ENCODE results near the gene PCNA.
"Not testable (repeated sequence)": the region's sequence is repeated elsewhere in the genome, so short reads cannot be mapped to it uniquely, and the experiment has no call there.

The PCNA gene

DNA sequence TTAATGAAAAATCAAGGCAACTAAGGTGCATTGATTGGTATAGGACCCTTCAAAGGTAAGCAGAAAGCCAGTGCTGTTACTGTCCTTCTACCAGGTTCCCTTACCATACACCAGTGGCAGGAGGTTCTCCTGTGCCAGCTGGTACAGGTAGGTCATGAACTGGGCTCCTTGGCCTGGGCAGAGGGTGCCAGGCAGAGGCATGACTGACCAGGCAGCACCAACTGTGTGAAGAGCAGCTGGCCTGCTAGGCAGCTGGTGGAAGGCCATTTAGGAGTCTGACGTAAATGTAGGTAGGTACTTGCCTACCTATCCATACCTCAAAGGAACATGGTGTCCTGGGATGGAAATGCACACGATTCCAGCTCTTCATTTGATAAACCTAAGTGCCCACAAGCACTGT lies 23.3 kb downstream of the PCNA start:
- no peak for DNase-seq (ENCODE audit: low spot score)

GRCh38 chr20:5095931-5096330 lies 23.8 kb downstream of the PCNA start:
- DNase-seq (ENCODE audit: low spot score): no peak

- no peak for DNase-seq (ENCODE audit: low spot score)
These were observed 24.3 kb downstream of the PCNA start for GRCh38 chr20:5095454-5095853.

DNA sequence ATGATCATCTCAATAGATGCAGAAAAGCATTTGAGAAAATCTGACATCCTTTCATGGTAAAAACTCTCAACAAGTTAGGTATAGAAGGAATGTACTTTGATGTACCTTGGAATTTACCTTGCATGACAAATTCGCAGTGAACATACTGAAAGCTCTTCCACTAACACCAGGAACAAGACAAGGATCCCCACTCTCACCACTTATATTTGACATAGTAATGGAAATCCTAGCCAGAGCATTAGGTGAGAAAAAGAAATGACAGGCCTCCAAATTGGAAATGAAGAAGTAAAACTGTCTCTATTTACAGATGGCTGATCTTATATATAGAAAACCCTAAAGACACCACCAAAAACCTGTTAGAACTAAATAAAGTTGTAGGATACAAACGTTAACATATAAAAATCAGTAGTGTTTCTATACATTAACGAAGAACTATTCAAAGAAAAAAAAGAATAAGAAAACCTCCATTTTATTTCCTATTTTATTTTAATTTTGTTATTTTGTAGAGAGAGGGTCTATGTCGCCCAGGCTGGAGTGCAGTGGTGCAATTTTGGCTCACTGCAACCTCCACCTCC lies 26.9 kb downstream of the PCNA start:
- no peak for DNase-seq (ENCODE audit: low spot score)

DNA sequence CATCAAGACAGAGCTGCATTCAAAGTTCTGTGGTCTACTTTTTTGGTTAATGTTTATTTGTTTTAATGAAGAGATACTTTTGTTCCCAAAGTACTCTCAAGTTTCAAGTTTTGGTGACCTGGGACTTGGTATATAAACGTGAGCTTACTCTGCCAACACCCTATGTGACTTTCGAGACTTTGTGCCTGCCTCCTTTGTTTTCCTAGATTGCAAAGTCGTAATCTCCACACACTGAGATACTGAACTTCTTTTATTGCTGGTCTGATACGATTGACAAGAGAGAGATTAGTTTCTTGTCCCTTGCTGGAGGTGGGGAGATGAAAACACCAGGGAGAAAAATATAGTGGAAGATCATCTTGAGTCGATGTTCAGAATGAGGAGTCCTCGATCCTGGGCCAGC lies 27.9 kb downstream of the PCNA start:
- DNase-seq (ENCODE audit: low spot score): no peak

- no peak for DNase-seq (ENCODE audit: low spot score)
These were observed 29.6 kb downstream of the PCNA start for GRCh38 chr20:5090191-5090590.

DNA sequence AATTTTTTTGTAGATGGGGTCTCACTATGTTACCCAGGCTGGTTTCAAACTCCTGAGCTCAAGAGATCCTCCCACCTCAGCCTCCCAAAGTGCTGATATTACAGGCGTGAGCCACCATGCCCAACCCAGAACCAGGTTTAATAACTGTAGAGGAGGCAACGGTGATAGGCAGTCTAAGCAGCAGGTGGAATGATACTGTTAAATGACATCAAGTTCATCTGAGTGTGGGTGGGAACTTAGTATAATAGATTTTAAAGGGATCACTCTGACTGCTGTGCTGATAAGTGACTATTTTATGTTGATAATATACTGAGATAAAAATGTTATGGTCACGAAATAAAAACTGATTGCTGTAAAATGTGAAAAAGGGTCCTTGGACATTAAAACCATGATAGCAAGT lies 31.1 kb downstream of the PCNA start:
- no peak for DNase-seq (ENCODE audit: low spot score)

DNA sequence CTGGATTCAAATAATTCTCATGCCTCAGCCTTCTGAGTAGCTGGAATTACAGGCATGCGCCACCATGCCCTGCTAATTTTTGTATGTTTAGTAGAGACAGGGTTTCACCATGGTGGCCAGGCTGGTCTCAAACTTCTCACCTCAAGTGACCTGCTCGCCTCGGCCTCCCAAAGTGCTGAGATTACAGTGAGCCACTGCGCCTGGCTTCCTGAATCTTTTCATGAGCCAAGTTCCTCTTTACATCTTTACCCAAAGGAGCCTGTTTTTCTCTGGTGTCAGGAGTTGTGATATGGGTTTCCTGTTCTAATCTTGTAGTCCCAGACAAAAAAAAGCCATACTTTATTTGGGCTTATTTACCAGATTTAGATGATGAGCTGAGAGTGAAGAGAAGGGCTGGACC lies 34.4 kb downstream of the PCNA start:
- DNase-seq (ENCODE audit: low spot score): no peak

- no peak for DNase-seq (ENCODE audit: low spot score)
These were observed 39.3 kb downstream of the PCNA start for GRCh38 chr20:5080384-5080877.

- DNase-seq (ENCODE audit: low spot score): peak; percentile 45
These were observed 41.3 kb downstream of the PCNA start for GRCh38 chr20:5078399-5078958.

- no peak for DNase-seq (ENCODE audit: low spot score)
These were observed 41.9 kb downstream of the PCNA start for GRCh38 chr20:5077761-5078387.

DNA sequence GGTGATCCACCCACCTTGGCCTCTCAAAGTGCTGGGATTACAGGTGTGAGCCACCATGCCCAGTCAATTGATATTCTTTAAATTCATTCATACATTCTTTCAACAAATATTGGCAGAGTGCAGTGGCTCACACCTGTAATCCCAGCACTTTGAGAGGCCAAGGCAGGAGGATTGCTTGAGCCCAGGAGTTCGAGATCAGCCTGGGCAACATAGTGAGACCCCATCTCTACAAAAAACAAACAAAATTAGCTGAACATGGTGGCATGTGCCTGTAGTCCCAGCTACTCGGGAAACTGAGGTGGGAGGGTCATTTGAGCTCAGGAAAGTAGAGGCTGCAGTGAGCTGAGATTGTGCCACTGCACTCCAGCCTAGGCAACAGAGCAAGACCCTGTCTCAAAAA lies 42.8 kb downstream of the PCNA start:
- not testable (repeated sequence) for DNase-seq (ENCODE audit: low spot score)

DNA sequence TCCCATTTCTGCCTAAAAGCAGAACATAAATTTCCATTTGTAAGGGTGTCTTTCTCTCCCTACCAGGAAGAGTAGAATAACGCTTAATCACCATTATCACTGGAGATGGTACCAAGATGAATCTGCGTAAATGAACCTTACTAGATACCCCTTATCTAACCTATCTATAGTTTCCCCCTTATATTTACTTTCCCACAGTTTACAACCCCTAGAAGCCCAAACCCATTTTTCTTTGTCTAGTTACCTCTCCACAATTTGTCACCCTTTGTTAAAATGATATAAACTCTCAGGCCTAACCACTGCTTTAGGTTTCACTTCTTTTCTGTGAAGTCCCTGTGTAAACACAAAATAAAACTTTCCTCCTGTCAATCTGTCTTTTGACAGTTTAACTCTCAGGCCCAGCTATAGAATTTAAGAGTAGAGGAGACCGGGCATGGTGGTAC lies 45.5 kb downstream of the PCNA start:
- no peak for DNase-seq (ENCODE audit: low spot score)

- no peak for DNase-seq (ENCODE audit: low spot score)
These were observed 46.0 kb downstream of the PCNA start for GRCh38 chr20:5073660-5074231.

DNA sequence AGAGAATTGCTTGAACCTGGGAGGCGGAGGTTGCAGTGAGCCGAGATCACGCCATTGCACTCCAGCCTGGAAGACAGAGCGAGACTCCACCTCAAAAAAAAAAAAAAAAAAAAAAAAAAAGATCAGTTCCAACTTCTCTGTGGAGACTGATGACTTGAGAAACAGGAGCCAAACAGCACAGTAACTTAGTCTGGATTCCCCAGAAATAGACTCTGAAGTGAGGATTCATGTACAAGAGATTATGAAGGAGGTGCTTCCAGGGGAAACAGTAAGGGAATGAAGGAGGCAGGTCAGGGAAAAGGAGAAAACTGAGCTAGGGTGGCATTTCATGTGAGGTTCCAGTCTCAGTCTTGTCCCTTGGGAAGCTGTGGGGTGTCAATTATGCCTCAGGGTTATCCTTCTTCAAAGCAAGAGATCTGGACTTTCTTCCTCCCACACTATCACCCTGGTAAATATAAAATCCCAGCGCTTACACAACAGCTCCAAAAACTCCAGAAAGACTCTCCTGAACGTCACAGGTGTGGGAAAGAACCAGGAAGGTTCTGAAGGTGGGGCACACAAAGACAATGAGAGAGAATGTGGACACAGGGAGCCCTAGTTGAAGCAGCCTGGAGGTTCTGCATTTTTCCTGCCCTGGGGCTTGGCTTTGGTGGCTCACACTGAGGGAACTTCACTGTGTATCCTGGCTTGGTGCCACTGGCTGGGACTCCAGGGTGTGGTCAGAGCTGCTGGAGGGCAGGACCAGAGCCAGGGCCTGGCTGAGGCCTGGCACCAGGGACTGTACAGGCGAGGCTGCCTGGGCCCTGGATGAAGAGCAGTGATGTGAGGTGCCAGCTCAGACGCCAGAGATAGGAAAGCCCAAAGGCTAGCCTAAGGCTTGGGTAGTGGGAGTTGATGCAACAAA lies 46.8 kb downstream of the PCNA start:
- DNase-seq (ENCODE audit: low spot score): peak; percentile 71

DNA sequence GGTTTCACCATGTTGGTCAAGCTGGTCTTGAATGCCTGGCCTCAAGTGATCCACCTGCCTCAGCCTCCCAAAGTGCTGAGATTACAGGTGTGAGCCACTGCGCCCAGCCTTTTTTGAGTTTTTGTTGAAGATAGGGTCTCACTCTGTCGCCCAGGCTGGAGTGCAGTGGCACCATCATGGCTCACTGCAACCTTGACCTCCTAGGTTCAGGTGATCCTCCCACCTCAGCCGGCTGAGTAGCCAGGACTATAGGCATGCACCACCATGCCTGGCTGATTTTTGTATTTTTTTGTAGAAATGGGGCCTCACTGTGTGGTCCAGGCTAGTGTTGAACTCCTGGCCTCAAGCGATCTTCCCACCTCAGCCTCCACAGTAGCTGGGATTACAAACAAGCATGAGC lies 47.8 kb downstream of the PCNA start:
- DNase-seq (ENCODE audit: low spot score): not testable (repeated sequence)

DNA sequence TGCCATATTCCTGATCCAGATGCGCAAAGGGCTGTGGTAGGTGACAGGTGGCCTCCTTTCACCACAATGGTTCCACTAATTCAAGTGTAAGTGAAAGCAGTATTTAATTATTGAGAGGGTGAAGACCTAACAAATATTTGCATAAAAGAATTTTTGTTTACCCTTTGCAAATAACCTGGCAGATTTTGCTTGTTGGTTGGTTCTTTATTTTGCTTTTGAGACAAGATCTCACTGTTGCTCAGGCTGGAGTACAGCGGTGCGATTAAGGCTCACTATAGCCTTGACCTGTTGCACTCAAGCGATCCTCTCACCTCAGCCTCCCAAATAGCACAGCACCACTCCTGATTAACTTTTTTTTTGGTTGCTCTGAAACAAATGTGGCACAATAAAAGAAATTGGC lies 49.2 kb downstream of the PCNA start:
- no peak for DNase-seq (ENCODE audit: low spot score)

DNA sequence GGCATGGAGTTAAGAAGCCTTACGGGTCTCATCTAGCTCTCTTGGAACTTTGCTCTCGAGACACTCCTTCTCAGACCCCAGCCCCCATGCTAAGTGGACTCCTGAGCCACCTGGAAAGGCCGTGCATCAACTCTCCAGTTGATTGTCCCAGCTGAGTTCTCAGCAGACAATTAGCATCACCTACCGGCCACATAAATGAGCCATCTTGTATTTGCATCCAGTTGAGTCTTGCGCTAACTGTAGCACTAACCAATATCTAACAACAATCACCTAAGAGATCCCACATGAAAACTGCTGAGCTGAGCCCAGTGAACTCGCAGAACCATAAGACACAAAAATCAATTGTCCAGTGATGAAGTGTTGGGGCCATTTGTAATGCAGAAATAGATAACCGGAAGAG lies 49.7 kb downstream of the PCNA start:
- no peak for DNase-seq (ENCODE audit: low spot score)

- DNase-seq (ENCODE audit: low spot score): no peak
These were observed 50.5 kb downstream of the PCNA start for GRCh38 chr20:5069141-5069806.

DNA sequence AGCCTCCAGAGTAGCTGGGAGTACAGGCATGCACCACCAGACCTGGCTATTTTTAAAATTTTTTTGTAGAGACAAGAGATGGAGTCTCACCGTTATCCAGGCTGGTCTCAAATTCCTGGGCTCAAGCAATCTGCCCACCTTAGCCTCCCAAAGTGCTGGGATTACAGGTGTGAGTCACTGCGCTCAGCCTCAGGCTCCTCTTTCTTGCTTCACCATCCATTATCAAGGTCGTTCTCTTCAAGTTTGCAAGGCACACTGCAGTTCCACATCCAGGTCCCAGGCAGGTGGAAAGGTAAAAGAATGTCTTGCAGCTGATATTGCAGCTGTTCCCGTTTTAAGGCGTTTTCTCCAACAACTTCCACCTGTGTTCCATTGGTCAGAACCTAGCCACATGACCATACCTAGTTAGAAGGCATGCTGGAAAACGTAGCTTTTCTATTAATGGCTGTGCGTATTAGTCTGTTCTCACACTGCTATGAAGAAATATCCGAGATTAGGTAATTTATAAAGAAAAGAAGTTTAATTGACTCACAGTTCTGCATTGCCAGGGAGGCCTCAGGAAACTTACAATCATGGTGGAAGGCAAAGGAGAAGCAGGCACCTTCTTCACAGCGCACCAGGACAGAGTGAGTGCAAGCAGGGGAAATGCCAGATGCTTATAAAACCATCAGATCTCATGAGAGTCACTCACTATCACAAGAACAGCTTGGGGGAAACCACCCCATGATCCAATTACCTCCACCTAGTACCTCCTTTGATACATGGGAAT lies 51.7 kb downstream of the PCNA start:
- DNase-seq (ENCODE audit: low spot score): no peak

- peak; percentile 96 for DNase-seq (ENCODE audit: low spot score)
These were observed 53.8 kb downstream of the PCNA start for GRCh38 chr20:5065879-5066383.

Measured in COLO829 (cell line).